BLaER1 (cell line): ENCODE data around the gene RADIL.

ENCODE experiments used
- H3K27ac ChIP-seq: shearing (Covaris generic); formaldehyde crosslinking; 2 replicates; pipeline ENCODE4 v1.8.1; 2022
- H3K27me3 ChIP-seq: shearing (Covaris generic); formaldehyde crosslinking; 2 replicates; pipeline ENCODE4 v1.8.1; 2022
- H3K36me3 ChIP-seq: shearing (Covaris generic); formaldehyde crosslinking; 2 replicates; pipeline ENCODE4 v1.8.1; 2022
- H3K4me1 ChIP-seq: shearing (Covaris generic); formaldehyde crosslinking; 2 replicates; pipeline ENCODE4 v1.8.1; 2022
- H3K4me2 ChIP-seq: shearing (Covaris generic); formaldehyde crosslinking; 2 replicates; pipeline ENCODE4 v1.8.1; 2022
- H3K4me3 ChIP-seq: shearing (Covaris generic); formaldehyde crosslinking; 2 replicates; pipeline ENCODE4 v1.8.1; 2022
- H3K9ac ChIP-seq: shearing (Covaris generic); formaldehyde crosslinking; 2 replicates; pipeline ENCODE4 v1.8.1; 2022
- H3K9me3 ChIP-seq: shearing (Covaris generic); formaldehyde crosslinking; 2 replicates; pipeline ENCODE4 v1.8.1; 2022
- H4K20me1 ChIP-seq: shearing (Covaris generic); formaldehyde crosslinking; 2 replicates; pipeline ENCODE4 v1.8.1; 2022
- Cebpa-rat ChIP-seq: shearing (Covaris generic); IDR thresholded peaks from 2 replicates; pipeline ENCODE4 v1.8.1; 2022

The RADIL gene

DNA sequence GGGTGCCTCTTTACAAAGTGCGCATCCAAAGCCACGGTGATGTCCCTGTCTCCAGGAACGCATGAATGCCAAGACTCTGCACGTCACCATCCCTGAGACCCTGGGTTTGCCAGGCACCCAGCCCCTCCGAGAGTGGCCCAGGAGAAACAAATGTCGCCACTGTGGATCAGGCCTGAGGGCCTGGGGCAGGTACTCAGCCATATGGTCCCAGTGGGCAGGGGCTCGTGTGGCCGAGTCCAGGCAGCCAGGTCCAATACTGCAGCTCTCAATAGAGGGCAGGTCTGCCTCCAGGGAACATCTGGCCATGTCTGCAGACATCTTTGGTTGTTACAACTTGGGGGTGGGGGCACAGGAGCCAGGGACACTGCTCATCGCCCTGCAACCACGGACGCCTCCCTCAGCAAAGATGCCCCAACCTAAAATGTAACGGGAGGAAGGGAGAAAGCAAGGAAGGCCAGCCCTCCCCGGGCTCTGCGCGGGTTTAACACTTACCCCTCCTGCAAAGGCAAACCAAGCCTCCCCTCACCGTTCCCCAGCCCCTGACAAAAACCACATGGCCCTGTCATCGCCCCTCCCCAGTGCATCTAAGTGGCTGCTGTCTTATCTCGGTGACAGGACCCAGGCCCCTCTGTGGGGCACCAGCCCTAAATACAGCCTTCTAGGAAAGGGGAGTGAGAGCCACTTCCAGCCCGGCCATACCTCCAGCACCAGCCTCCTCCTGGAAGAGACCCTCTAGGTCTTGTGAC is 11.4 kb downstream of the RADIL start:
- Histone ChIP-seq H3K27ac (0 out of 2 replicates have a peak overlapping the region, but pooled peaks have one; percentile 1), H3K4me3 (no peak overlapping the region), H3K36me3 (peaks cover 42% of the 10 kb centered on the region), H3K4me1 (peaks cover 66% of the 10 kb centered on the region), H4K20me1 (peaks cover 13% of the 10 kb centered on the region), H3K4me2 (peak overlapping the region; percentile 71), H3K9ac (no peak overlapping the region), H3K27me3 (no peaks in the 10 kb centered on the region), H3K9me3 (peaks cover 11% of the 10 kb centered on the region; the same call in 1 of the 2 replicates)
- TF ChIP-seq Cebpa-rat = no peak

DNA sequence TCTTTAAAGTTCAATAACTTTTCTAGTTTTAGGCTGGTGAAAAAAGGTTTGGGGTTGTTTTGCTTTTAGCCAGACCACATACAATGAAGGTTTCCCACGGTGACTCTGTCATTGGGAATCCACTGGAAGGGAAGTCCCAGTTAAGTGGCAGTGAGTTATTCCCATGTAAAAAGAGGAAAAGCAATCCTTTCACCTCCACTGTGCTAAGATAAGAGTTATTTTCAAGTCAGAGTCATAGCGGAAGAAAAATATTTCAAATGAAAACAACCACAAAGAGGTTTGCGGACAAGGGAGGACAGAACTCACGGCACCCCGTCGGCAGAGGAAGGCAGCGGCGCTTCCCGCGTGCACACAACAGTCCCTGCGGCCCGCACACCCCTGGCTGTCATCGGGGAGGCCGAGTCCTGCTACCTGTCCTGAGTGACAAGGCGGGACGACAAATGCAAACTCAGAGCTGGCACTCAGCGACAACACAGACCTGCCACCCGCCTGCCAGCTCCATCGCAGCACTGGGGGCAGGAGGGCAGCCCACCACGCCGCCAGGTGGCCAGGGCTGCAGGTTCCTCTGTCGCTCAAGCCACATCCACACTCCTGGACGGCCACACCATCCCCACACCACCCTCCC is 12.3 kb downstream of the RADIL start:
- no peak overlapping the region for H3K4me3 ChIP-seq
- TF ChIP-seq Cebpa-rat = no peak
- peaks cover 58% of the 10 kb centered on the region for H3K4me1 ChIP-seq
- peaks cover 39% of the 10 kb centered on the region for H3K36me3 ChIP-seq
- 0 out of 2 replicates have a peak overlapping the region, but pooled peaks have one; percentile 1 for H3K27ac ChIP-seq
- H3K9ac ChIP-seq = peak overlapping the region; percentile 3; the same call in 1 of the 2 replicates
- H3K4me2 ChIP-seq = peak overlapping the region; percentile 71
- peaks cover 18% of the 10 kb centered on the region for H3K9me3 ChIP-seq
- peaks cover 13% of the 10 kb centered on the region for H4K20me1 ChIP-seq
- no peaks in the 10 kb centered on the region for H3K27me3 ChIP-seq

DNA sequence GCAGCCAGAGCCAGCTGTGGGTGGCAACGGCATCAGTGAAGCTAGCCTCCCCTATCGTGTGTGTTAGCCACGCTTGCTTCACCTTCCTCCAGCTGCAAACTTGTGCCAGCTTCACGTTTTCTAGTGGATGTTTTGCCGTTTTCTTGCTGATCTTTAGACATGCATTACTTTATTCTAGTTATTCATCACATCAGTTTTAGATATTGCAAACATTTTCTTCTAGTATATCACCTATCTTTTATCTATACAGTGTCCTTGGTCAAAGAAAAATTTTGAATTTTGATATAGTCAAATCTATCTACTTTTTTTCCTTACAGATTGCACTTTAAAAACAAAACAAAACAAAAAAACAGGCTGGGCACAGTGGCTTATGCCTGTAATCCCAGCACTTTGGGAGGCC is 15.0 kb downstream of the RADIL start:
- H3K4me1 ChIP-seq = peaks cover 48% of the 10 kb centered on the region
- H4K20me1 ChIP-seq = peaks cover 13% of the 10 kb centered on the region
- peaks cover 26% of the 10 kb centered on the region for H3K36me3 ChIP-seq
- H3K9me3 ChIP-seq = peaks cover 27% of the 10 kb centered on the region
- no peak for TF ChIP-seq Cebpa-rat
- no peak overlapping the region for H3K4me2 ChIP-seq
- no peak overlapping the region for H3K27ac ChIP-seq
- no peak overlapping the region for H3K4me3 ChIP-seq
- no peak overlapping the region for H3K9ac ChIP-seq
- no peaks in the 10 kb centered on the region for H3K27me3 ChIP-seq

DNA sequence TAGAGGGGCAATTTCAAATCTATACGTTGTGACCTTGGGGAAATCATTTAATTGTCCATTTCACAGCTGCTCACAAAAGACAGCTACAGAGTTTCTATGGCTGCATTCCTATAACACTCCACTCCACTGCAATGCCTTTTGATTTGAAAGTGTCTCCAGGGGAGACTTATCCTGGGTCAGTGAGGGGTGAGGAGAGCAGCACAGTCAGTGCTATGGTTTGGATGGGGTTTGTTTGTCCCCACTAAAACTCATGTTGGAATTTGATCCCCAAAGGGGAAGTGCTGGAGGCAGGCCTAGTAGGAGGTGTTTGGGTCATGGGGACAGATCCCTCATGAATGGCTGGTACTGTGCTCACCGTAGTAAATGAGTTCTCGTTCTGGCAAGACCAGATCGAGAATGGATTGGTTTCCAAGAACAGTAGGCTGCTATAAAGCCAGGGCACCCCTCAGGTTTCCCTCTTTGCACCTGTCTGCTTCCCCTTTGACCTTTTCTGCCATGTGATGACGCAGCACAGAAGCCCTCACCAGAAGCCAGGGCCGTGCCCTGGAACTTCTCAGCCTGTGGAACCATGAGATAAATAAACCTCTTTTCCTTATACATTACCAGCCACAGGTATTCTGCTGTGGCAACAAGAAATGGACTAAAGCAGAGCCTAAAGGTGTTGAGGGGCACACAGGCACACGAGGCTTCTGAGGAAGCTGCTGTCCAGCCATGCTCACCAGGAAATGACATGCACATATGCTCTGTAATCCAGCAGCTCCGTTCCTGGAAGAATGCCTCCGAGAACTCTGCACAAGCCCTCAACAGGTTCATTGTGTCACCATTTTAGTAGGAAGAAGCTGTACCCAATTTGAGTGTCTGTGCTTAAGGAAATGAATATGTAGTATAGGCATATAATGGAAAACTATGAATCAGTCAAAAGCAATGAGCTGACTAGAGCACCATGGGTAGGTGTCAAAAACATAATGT is 16.7 kb downstream of the RADIL start:
- no peak overlapping the region for H3K4me2 ChIP-seq
- H3K27me3 ChIP-seq = no peaks in the 10 kb centered on the region
- H3K9me3 ChIP-seq = peaks cover 39% of the 10 kb centered on the region
- H3K27ac ChIP-seq = no peak overlapping the region
- peaks cover 31% of the 10 kb centered on the region for H3K4me1 ChIP-seq
- TF ChIP-seq Cebpa-rat = no peak
- H3K36me3 ChIP-seq = peaks cover 39% of the 10 kb centered on the region
- peaks cover 6% of the 10 kb centered on the region for H4K20me1 ChIP-seq
- H3K9ac ChIP-seq = no peak overlapping the region
- H3K4me3 ChIP-seq = no peak overlapping the region

DNA sequence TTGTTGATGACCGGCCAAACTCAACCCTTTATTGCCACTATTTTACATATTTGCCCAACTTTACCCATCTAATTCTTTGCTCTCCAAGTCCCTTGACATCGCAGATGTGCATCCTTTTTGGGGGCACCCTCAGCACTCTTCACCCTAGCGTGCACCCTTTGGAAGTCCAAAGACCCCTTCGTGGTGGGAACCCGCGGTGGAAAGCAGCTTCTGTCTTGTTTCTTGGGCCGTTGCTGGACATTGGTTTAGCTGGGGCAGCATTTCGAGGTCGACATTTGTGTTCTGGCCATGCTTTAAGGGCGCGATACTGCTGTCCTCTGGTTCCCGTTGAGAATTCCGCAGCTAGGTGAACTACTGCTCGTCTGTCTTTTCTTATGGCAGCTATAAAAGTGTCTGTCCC is 21.4 kb downstream of the RADIL start:
- no peak for TF ChIP-seq Cebpa-rat
- Histone ChIP-seq H3K27ac (no peak overlapping the region), H3K4me3 (no peak overlapping the region), H3K4me2 (no peak overlapping the region), H3K27me3 (no peaks in the 10 kb centered on the region), H3K9ac (no peak overlapping the region), H3K9me3 (peaks cover 34% of the 10 kb centered on the region), H4K20me1 (no peaks in the 10 kb centered on the region), H3K4me1 (no peaks in the 10 kb centered on the region), H3K36me3 (peaks cover 36% of the 10 kb centered on the region)

DNA sequence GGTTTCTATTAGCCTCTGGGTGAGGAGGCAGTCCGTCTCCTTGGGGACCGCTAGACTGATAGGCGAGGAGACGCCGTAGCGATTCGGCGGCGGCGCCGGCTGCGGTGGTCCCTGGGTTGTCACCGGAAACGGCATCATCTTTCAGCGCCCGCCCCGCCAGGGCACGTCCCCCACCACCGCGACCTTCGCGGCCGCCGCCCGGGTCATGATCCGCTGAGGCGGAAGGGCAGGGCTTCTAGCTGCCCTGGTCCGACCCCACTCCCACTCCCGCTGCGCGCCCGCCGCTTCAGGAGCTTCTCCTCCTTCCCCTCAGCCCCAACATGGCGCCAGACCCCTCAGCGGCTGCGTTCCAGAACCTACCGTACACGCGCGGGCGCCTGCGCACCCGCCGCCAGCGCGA is 21.8 kb downstream of the RADIL start, which contains the start of gene PAPOLB:
TSS of gene PAPOLB (minus strand) at position 358 of the 400 bp plus-strand sequence. CDS start at position 138, 220 bp downstream.
- no peak within 1 kb of the TSS for H3K9ac ChIP-seq
- no peak within 1 kb of the TSS for H3K4me3 ChIP-seq
- H3K9me3 ChIP-seq = peaks cover 29% of the 10 kb centered on the region

DNA sequence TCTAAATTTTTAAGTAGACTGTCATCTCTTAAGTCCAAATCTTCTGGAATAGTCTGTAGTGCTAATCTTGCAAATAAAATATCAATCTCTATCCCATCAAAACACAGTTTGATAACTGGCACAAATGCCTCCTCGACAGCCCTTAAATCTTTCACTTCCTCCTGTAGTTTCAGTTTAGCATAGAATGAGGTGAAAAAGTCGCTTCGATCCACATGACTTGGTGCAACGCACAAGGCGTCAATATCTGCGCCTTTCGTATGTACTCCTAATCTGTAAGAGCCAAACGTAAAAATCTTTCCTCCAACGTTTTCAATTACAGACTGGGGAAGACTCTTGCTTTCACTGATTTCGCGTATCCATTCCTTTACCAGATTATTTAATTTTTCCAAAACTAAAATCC is 22.3 kb downstream of the RADIL start:
- no peak overlapping the region for H3K4me3 ChIP-seq
- H3K36me3 ChIP-seq = peaks cover 29% of the 10 kb centered on the region
- H3K9ac ChIP-seq = no peak overlapping the region
- H3K4me1 ChIP-seq = no peaks in the 10 kb centered on the region
- no peaks in the 10 kb centered on the region for H4K20me1 ChIP-seq
- no peak overlapping the region for H3K27ac ChIP-seq
- H3K27me3 ChIP-seq = no peaks in the 10 kb centered on the region
- no peak overlapping the region for H3K4me2 ChIP-seq
- TF ChIP-seq Cebpa-rat = no peak
- peaks cover 27% of the 10 kb centered on the region for H3K9me3 ChIP-seq

More for the DNA sequence above, 21.8 kb downstream of the RADIL start, which contains the start of gene PAPOLB:
- no peak for TF ChIP-seq Cebpa-rat
- H3K4me1 ChIP-seq = no peaks in the 10 kb centered on the region
- no peaks in the 10 kb centered on the region for H4K20me1 ChIP-seq
- no peak within 1 kb of the TSS for H3K27ac ChIP-seq
- H3K27me3 ChIP-seq = no peaks in the 10 kb centered on the region
- H3K4me2 ChIP-seq = no peak within 1 kb of the TSS
- peaks cover 31% of the 10 kb centered on the region for H3K36me3 ChIP-seq

DNA sequence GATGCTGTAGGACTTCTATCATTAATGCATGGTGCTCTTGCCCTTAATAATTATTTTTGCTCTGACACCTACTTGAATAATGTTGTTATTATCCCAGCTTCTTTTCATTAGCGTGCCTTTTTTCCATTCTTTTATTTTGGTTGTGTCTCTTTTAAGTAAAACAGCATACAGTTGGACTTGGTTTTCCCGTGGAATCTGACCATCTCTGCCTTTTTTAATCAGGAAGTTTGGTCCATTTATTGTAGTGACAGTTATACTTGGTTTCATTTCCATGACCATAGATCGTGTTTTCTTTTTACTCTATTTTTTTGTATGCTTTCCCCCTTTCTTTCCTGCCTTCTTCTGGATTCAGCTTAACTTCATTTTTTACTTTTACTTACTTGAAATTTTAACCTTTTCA is 26.3 kb downstream of the RADIL start:
- H4K20me1 ChIP-seq = no peaks in the 10 kb centered on the region
- H3K9me3 ChIP-seq = peaks cover 18% of the 10 kb centered on the region
- no peak overlapping the region for H3K4me3 ChIP-seq
- no peak overlapping the region for H3K27ac ChIP-seq
- TF ChIP-seq Cebpa-rat = no peak
- H3K4me1 ChIP-seq = peaks cover 3% of the 10 kb centered on the region
- H3K4me2 ChIP-seq = no peak overlapping the region
- H3K36me3 ChIP-seq = peaks cover 11% of the 10 kb centered on the region
- no peaks in the 10 kb centered on the region for H3K27me3 ChIP-seq
- H3K9ac ChIP-seq = no peak overlapping the region

DNA sequence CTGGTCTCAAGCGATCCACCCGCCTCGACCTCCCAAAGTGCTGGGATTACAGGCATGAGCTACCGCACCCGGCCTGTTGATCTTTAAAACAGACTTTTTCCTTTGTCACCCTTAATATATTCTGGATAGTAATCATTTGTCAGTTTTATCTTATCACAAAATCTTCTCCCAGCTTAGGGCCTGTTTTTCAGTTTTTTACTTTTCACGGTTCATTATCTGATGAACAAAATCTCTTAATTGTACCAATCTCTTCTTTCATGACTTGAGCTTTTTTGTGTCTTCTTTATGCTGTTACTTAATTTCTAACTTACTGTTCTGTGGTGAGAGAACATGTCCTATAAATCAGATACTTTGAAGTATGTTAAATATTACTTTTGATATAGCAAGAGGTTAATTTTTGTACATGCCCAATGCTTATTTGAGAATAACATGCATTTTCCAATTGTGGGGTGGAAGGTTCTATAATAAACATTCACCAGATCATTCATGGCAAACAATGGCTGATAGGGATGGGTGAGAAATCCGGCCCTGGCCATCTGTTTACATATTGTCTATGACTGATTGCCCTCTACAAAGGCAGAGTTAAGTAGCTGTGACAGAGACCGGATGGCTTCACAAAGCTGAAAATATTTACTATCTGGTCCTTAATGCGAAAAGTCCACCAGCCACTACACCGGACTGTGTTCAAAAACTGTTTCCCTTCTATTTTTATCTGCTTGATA is 27.0 kb downstream of the RADIL start:
- Histone ChIP-seq H3K36me3 (peaks cover 11% of the 10 kb centered on the region), H3K9me3 (peaks cover 18% of the 10 kb centered on the region), H3K4me1 (peaks cover 8% of the 10 kb centered on the region), H3K27ac (no peak overlapping the region), H3K4me3 (no peak overlapping the region), H3K9ac (no peak overlapping the region), H3K4me2 (no peak overlapping the region), H3K27me3 (no peaks in the 10 kb centered on the region), H4K20me1 (no peaks in the 10 kb centered on the region)
- TF ChIP-seq Cebpa-rat = no peak
